Keratinocyte (primary cell): Measurements from ENCODE around the gene NOX5. TPM values are rescaled to one million over a fixed set of nuclear protein-coding genes. Genes with fewer than 3 reads are reported as not detected.

Source experiments
- DNase-seq: peaks from one replicate; pipeline ENCODE4 v3.0.0-alpha.2; 2011; ENCODE audit warnings: low read depth, missing footprints, low spot score
- FAIRE-seq: peaks from 2 replicates; lab custom pipeline; 2011; peaks lifted over from hg19 to GRCh38; lab: Jason Lieb, UNC
- H2AFZ ChIP-seq: 2 replicates; pipeline ENCODE4 v1.6.0; 2012; ENCODE audit warnings: low read length, control low read depth, inconsistent platforms; ENCODE audit not compliant: control insufficient read depth
- H3K27ac ChIP-seq: 2 replicates; pipeline ENCODE4 v1.5.1; 2011; ENCODE audit warnings: low read length; ENCODE audit not compliant: control insufficient read depth, insufficient read depth
- H3K27me3 ChIP-seq: 3 replicates; pipeline ENCODE4 v1.6.0; 2011; ENCODE audit warnings: low read length; ENCODE audit not compliant: control insufficient read depth, insufficient read depth; ENCODE audit errors: extremely low read depth
- H3K36me3 ChIP-seq, 2 experiments: 2 replicates in 1 of 2; 3 replicates in 1 of 2; pipeline ENCODE4 v1.5.1; 2011; ENCODE audit warnings: low read length in 2 of 2, mild to moderate bottlenecking in 1 of 2; ENCODE audit not compliant: control insufficient read depth in 2 of 2, insufficient read depth in 2 of 2; ENCODE audit errors: extremely low read depth in 1 of 2
- H3K4me1 ChIP-seq: 3 replicates; pipeline ENCODE4 v1.5.1; 2011; ENCODE audit warnings: low read length; ENCODE audit not compliant: control insufficient read depth, insufficient read depth; ENCODE audit errors: extremely low read depth
- H3K4me2 ChIP-seq: 3 replicates; pipeline ENCODE4 v1.6.0; 2011; ENCODE audit warnings: low read depth, low read length; ENCODE audit not compliant: control insufficient read depth, insufficient read depth; ENCODE audit errors: extremely low read depth
- H3K4me3 ChIP-seq, 3 experiments: fragments of 200-600 bp in 1 of 3; sonication (generic) in 1 of 3; 2 replicates in 2 of 3; 3 replicates in 1 of 3; pipeline ENCODE4 v1.5.1; 2011 to 2016; ENCODE audit warnings: low read length in 3 of 3, mild to moderate bottlenecking in 3 of 3, control low read depth in 2 of 3, inconsistent platforms in 1 of 3, low read depth in 1 of 3, mixed read lengths in 1 of 3, mixed run types in 1 of 3, moderate library complexity in 1 of 3; ENCODE audit not compliant: control insufficient read depth in 2 of 3, insufficient read depth in 2 of 3; ENCODE audit errors: extremely low read depth in 1 of 3
- H3K79me2 ChIP-seq: 2 replicates; pipeline ENCODE4 v1.6.0; 2012; ENCODE audit warnings: low read length; ENCODE audit not compliant: control insufficient read depth, insufficient read depth
- H3K9ac ChIP-seq: 3 replicates; pipeline ENCODE4 v1.6.0; 2011; ENCODE audit warnings: low read length; ENCODE audit not compliant: control insufficient read depth, insufficient read depth; ENCODE audit errors: extremely low read depth
- H3K9me1 ChIP-seq: 3 replicates; pipeline ENCODE4 v1.6.0; 2011; ENCODE audit warnings: low read length; ENCODE audit not compliant: control insufficient read depth, insufficient read depth; ENCODE audit errors: extremely low read depth
- H3K9me3 ChIP-seq: 2 replicates; pipeline ENCODE4 v1.5.1; 2012; ENCODE audit warnings: low read depth, low read length; ENCODE audit not compliant: control insufficient read depth
- H4K20me1 ChIP-seq: 3 replicates; pipeline ENCODE4 v1.6.0; 2011; ENCODE audit warnings: low read length; ENCODE audit not compliant: control insufficient read depth, insufficient read depth; ENCODE audit errors: extremely low read depth
- CTCF ChIP-seq, 3 experiments: IDR thresholded peaks in 1 of 3; conservative IDR thresholded peaks in 1 of 3; optimal IDR thresholded peaks in 1 of 3; 2 replicates in 2 of 3; 3 replicates in 1 of 3; pipeline versions ENCODE3 to v1.5.1; 2011; ENCODE audit warnings: low read length in 3 of 3, mild to moderate bottlenecking in 3 of 3, moderate library complexity in 2 of 3, control low read depth in 1 of 3, inconsistent platforms in 1 of 3; ENCODE audit not compliant: insufficient read depth in 2 of 3; ENCODE audit errors: extremely low read depth in 1 of 3
- EZH2 ChIP-seq: IDR thresholded peaks from one replicate; pipeline ENCODE4 v1.6.1; 2012; ENCODE audit warnings: inconsistent platforms, mild to moderate bottlenecking, low read length, moderate library complexity
- dilution Hi-C: fragments of 300-500 bp; cut with MboI; formaldehyde crosslinking; loops from one replicate; pipeline ENCODE4 v1.7.0; 2020; ENCODE audit warnings: low sequenced_read_pairs; ENCODE audit not compliant: extremely low pct_ligation_motif_present
- polyA plus RNA-seq, 5 experiments: library from polyadenylated mRNA; depleted of rRNA in 3 of 5; stranded (reverse) in 3 of 5; stranded (forward) in 1 of 5; unstranded in 1 of 5; fragments of >200 nt; gene quantifications; 1 replicate in 1 of 5; 2 replicates in 3 of 5; 3 replicates in 1 of 5; pipeline versions ENCODE4 v1.2.1 to v1.2.3, GENCODE V29; 2011 to 2012; ENCODE audit warnings: missing spikeins in 2 of 5, low read depth in 1 of 5, low replicate concordance in 1 of 5

NOX5 gene
- polyA plus RNA-seq, 1 donor (not counting 4 experiments of a cell fraction or from before 2014, with no cell fraction given): 0.16 TPM

- FAIRE-seq (no peak), DNase-seq (no peak)
- Histone ChIP-seq H3K4me1 (no peaks in the 10 kb centered on the region), H3K4me2 (no peak overlapping the region), H3K9me3 (no peaks in the 10 kb centered on the region), H3K9me1 (no peaks in the 10 kb centered on the region), H3K27ac (no peak overlapping the region), H3K4me3 (no peak overlapping the region), H3K9ac (no peak overlapping the region), H3K27me3 (no peaks in the 10 kb centered on the region), H3K36me3 (no peaks in the 10 kb centered on the region), H4K20me1 (no peaks in the 10 kb centered on the region), H2AFZ (no peak overlapping the region), H3K79me2 (no peaks in the 10 kb centered on the region)
- TF ChIP-seq CTCF (optimal IDR thresholded peaks at IDR 0.05 in 1 of 3, IDR thresholded peaks at IDR 0.05 in 1 of 3, conservative IDR thresholded peaks at IDR 0.05 in 1 of 3; ENCODE audit: extremely low read depth in 1 of 3, insufficient read depth in 2 of 3, low read length in 3 of 3) (no peak), EZH2 (no peak)
- dilution Hi-C loops: no loop called here
Measured at GRCh38 chr15:69008056-69008455, 6.4 kb upstream of the NOX5 start.

GRCh38 chr15:69009341-69009740 is 5.2 kb upstream of the NOX5 start:
- Histone ChIP-seq H3K27ac (no peak overlapping the region), H3K4me3 (no peak overlapping the region), H3K79me2 (no peaks in the 10 kb centered on the region), H3K36me3 (no peaks in the 10 kb centered on the region), H3K27me3 (no peaks in the 10 kb centered on the region), H3K4me1 (peaks cover 3% of the 10 kb centered on the region), H3K4me2 (no peak overlapping the region), H3K9ac (no peak overlapping the region), H4K20me1 (no peaks in the 10 kb centered on the region), H2AFZ (no peak overlapping the region), H3K9me3 (no peaks in the 10 kb centered on the region), H3K9me1 (no peaks in the 10 kb centered on the region)
- no peak for FAIRE-seq
- TF ChIP-seq CTCF (optimal IDR thresholded peaks at IDR 0.05 in 1 of 3, IDR thresholded peaks at IDR 0.05 in 1 of 3, conservative IDR thresholded peaks at IDR 0.05 in 1 of 3; ENCODE audit: extremely low read depth in 1 of 3, insufficient read depth in 2 of 3, low read length in 3 of 3) (no peak), EZH2 (no peak)
- dilution Hi-C loops: no loop called here
- no peak for DNase-seq
